ENCODE results near the gene GPR148. TPM values are rescaled to one million over a fixed set of nuclear protein-coding genes. Genes with fewer than 3 reads are reported as not detected.
"Not testable (repeated sequence)": the region's sequence is repeated elsewhere in the genome, so short reads cannot be mapped to it uniquely, and the experiment has no call there.

Gene GPR148, protein sequence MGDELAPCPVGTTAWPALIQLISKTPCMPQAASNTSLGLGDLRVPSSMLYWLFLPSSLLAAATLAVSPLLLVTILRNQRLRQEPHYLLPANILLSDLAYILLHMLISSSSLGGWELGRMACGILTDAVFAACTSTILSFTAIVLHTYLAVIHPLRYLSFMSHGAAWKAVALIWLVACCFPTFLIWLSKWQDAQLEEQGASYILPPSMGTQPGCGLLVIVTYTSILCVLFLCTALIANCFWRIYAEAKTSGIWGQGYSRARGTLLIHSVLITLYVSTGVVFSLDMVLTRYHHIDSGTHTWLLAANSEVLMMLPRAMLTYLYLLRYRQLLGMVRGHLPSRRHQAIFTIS
- not detected for total RNA-seq
- long read RNA-seq, donor 1 = 0 reads
- long read RNA-seq, donor 2 = 0 reads

DNA sequence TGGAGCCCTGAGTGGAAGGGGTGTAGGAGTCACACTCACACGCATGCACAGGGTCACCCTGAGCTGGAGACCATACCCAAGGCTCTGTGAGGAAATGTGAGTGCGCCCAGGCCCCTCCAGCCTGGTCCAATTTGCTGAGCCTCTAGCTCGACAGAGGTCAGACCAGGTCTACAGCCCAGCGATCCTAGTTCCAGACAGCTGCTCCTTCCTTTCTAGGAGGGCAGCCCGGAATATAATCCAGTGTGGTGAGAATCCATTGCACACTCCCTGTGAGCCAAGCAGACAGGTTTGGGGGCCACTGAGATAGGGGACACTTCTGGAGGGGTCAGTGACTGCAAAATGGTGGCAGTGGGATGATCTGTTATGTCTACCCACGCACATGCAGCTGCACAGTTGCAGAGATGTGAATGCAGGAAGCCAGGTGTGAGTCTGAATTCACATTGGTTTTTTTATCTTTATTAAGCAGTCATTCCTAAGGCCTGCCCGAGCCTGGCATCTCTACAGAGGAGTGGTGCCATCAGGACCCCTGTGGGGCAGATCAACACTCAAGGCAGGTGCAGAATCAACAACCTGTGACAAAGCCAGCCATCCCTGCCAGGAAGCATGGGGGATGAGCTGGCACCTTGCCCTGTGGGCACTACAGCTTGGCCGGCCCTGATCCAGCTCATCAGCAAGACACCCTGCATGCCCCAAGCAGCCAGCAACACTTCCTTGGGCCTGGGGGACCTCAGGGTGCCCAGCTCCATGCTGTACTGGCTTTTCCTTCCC lies at the start of gene GPR148:
Gene GPR148 (plus strand): TSS at position 522 of the 768 bp plus-strand sequence. CDS start 82 bp downstream, at position 604.
- H3K4me3 ChIP-seq = no peak within 1 kb of the TSS
- no peak for DNase-seq
- peaks cover 12% of the 10 kb centered on the region for H3K4me1 ChIP-seq (ENCODE audit: low read depth)
- H3K9me3 ChIP-seq = no peaks in the 10 kb centered on the region
- ATAC-seq = no peak
- TF ChIP-seq, protein P1, sequence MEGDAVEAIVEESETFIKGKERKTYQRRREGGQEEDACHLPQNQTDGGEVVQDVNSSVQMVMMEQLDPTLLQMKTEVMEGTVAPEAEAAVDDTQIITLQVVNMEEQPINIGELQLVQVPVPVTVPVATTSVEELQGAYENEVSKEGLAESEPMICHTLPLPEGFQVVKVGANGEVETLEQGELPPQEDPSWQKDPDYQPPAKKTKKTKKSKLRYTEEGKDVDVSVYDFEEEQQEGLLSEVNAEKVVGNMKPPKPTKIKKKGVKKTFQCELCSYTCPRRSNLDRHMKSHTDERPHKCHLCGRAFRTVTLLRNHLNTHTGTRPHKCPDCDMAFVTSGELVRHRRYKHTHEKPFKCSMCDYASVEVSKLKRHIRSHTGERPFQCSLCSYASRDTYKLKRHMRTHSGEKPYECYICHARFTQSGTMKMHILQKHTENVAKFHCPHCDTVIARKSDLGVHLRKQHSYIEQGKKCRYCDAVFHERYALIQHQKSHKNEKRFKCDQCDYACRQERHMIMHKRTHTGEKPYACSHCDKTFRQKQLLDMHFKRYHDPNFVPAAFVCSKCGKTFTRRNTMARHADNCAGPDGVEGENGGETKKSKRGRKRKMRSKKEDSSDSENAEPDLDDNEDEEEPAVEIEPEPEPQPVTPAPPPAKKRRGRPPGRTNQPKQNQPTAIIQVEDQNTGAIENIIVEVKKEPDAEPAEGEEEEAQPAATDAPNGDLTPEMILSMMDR (IDR thresholded peaks at IDR 0.05) = no peak
- intact Hi-C loops (cut with DNase I, micrococcal nuclease) = no loop called here
- H3K36me3 ChIP-seq (ENCODE audit: low read depth) = no peaks in the 10 kb centered on the region

DNA sequence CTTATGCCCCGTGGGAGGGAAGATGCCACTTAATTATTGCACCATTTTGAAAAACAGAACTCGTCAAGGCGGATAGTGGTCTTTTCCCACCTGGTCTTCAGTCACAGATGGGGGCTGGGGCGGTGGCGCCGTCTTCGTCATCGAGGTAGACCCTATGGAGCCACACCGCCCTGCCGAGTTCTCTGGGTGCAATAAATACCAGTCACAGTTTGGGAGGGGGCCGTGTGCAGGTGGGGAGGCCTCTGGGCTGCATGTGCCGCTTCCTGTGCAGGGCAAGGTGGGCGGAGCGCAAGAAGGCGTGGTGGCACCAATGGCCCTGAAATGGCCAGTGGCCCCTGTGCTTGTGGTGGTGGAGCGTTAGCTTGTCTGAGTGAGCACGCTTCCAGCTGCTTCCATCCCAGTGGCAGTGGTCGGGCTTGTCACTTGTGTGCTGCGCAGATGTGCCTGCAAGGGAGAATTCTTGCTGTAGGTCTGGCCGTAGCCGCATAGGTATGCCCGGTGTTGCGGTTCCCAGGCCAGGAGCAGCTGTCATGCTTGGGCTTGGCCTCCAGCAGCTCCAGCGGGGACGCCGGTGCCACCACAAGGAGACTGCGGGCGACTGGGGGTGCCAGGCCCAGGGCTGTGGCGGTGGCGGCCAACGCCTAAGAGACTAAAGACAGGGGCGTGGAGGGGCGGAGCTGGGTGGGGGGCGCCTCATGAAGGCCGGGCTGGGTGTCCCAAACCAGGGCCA lies 36.7 kb upstream of the GPR148 start:
- H3K9me3 ChIP-seq; intact Hi-C loops (cut with DNase I, micrococcal nuclease); H3K4me1 ChIP-seq (ENCODE audit: low read depth); H3K4me3 ChIP-seq; H3K36me3 ChIP-seq (ENCODE audit: low read depth): not testable (repeated sequence)
- DNase-seq (peak in 1 of 3 donors; percentile 11), ATAC-seq (peak; percentile 48)

DNA sequence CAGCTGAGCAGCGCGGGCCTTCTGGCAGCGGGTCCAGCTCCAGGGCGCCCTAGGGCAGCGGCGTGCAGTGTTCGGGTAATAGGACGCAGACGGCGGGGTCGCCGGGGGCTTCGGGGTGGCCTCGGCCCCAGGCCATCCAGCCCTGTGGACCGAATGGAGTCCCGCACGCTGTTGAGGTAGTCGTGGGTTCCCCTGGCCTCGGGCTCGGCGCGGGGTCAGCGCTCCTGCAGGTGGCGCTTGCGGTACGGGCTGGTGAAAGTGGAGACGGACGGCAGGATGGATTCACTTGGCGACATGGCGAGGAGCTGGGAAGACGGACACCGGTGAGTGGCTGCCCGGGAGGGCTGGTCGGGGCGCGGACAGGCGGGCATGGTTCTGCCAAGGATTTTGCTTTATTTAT lies 35.4 kb upstream of the GPR148 start:
- DNase-seq (peak; percentile 54 to 74 (median 62)), ATAC-seq (peak; percentile 77)
- H3K4me1 ChIP-seq (ENCODE audit: low read depth); H3K36me3 ChIP-seq (ENCODE audit: low read depth); H3K9me3 ChIP-seq; H3K4me3 ChIP-seq; intact Hi-C loops (cut with DNase I, micrococcal nuclease): not testable (repeated sequence)

DNA sequence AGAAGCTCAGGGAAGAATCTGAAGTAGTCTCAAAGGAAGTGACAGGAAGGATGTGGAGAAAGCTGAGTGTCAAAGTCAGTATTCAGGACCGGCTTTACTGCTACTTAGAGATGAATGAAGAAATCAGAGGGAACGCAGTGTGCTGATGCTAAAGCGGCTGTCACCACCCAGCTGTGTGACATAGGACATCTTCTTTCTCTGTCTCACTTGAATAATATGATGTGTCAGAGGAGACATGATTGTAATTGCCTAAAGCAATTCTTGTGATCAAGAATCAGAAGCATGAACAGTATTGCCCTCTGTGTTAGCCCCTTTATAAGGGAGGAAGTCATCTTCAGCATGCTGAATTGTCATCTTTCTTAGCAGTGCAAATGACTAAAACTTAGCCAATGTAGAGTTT lies 25.6 kb upstream of the GPR148 start:
- H3K9me3 ChIP-seq; intact Hi-C loops (cut with DNase I, micrococcal nuclease); ATAC-seq; H3K36me3 ChIP-seq (ENCODE audit: low read depth); DNase-seq; H3K4me1 ChIP-seq (ENCODE audit: low read depth); H3K4me3 ChIP-seq: not testable (repeated sequence)

DNA sequence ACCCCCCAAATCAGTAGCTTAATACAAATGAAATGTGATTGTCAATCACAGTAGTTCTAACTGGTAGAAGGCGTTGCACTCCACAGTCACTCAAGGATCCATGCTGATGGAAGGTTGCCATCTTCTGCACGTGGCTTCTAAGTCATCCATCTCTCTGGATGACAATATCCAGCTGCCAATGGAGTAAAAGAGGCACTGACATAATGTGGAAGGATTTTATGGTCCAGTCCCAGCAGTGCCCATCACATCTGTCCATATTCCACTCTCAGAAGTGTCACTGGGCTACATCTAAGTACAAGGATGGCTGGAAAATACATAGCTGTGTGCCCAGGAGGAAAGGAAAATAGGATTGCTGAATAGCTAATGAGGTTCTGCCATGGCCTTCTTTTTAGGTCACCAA lies 14.1 kb upstream of the GPR148 start:
- H3K9me3 ChIP-seq; DNase-seq; H3K36me3 ChIP-seq (ENCODE audit: low read depth); H3K4me1 ChIP-seq (ENCODE audit: low read depth); intact Hi-C loops (cut with DNase I, micrococcal nuclease); H3K4me3 ChIP-seq; ATAC-seq: not testable (repeated sequence)

DNA sequence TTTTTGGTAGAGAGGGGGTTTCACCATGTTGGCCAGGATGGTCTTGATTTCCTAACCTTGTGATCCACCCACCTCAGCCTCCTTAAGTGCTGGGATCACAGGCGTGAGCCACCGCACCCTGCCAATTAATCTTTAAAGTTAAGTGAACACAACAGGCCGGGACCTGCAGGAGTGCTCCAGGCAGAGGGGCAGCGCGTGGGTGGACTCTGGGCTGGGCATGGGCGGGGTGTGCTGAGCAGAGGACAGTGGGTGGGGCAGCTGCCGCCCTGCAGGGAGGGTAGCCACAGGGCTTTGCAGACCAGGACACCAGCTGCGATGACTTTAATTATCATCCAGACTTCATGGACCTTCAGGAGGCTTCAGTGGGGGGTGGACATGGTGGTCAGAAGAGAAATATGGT lies 8.8 kb upstream of the GPR148 start:
- TF ChIP-seq, protein P1 (IDR thresholded peaks at IDR 0.05) = no peak
- H3K4me3 ChIP-seq = no peak overlapping the region

DNA sequence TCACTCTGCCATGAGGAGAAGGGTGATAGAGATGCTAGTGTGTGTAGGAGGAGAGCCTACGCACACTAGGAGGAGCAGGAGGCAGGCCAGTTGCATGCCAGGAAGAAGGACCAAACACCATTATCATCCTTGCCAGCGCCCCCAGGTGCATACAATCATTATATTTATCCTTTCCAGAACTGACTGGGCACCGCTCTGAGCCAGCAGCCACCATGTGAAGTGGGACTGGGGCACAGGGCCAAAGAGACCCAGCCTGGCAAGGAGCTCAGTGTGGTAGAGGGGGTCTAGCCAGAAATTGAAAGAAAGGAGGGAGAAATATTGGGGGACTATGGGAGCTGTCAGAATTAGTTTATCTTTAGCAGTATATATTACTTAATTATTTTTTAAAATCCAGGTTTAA lies 8.3 kb upstream of the GPR148 start:
- intact Hi-C loops (cut with DNase I, micrococcal nuclease) = no loop called here

More for the DNA sequence above, 8.8 kb upstream of the GPR148 start:
- no peaks in the 10 kb centered on the region for H3K36me3 ChIP-seq (ENCODE audit: low read depth)
- DNase-seq (no peak), ATAC-seq (peak; percentile 58)
- no peaks in the 10 kb centered on the region for H3K9me3 ChIP-seq
- H3K4me1 ChIP-seq (ENCODE audit: low read depth) = no peaks in the 10 kb centered on the region
- intact Hi-C loops (cut with DNase I, micrococcal nuclease) = no loop called here

More for the DNA sequence above, 8.3 kb upstream of the GPR148 start:
- Histone ChIP-seq H3K4me3 (no peak overlapping the region), H3K9me3 (no peaks in the 10 kb centered on the region), H3K4me1 (ENCODE audit: low read depth) (no peaks in the 10 kb centered on the region), H3K36me3 (ENCODE audit: low read depth) (no peaks in the 10 kb centered on the region)
- TF ChIP-seq, protein P1 (IDR thresholded peaks at IDR 0.05) = no peak
- DNase-seq (no peak), ATAC-seq (no peak)
